ENCODE data around the gene PTGES2.

PTGES2 gene

GRCh38 chr9:128120061-128120740 is 7.3 kb downstream of the PTGES2 start:
- ChIA-PET CTCF (interaction anchor here (0.8 to 2.1 kb wide), 2 partner anchors 8 to 177 kb away, joined by 4 to 6 read pairs; no protein-coding TSS in a partner anchor), POLR2A (no interaction called here)
- no peak for TF ChIP-seq CTCF (IDR thresholded peaks at IDR 0.05; ENCODE audit: control extremely low read depth, extremely low read depth, low read depth, missing control alignments)
- DNase-seq (ENCODE audit: extremely low spot score) = no peak

- no peak for TF ChIP-seq CTCF (IDR thresholded peaks at IDR 0.05; ENCODE audit: control extremely low read depth, extremely low read depth, low read depth, missing control alignments)
- CTCF ChIA-PET = interaction anchor here (0.8 kb wide), 1 partner anchor 9 kb away, joined by 4 read pairs; no protein-coding TSS in a partner anchor
These were observed 8.4 kb downstream of the PTGES2 start for GRCh38 chr9:128118971-128119665.

GRCh38 chr9:128118472-128118857 is 9.1 kb downstream of the PTGES2 start:
- ChIA-PET CTCF (interaction anchor here (0.8 to 7.3 kb wide), 28 partner anchors 9 to 387 kb away, joined by 3 to 110 read pairs (median 5); partner anchors contain the start of genes EEIG1 and PTGES2), POLR2A (interaction anchor here (0.9 kb wide), 1 partner anchor 11 kb away, joined by 3 read pairs; no protein-coding TSS in a partner anchor)
- TF ChIP-seq CTCF (IDR thresholded peaks at IDR 0.05; ENCODE audit: control extremely low read depth, extremely low read depth, low read depth, missing control alignments) = no peak
- DNase-seq (ENCODE audit: extremely low spot score) = no peak

More at GRCh38 chr9:128118971-128119665, 8.4 kb downstream of the PTGES2 start:
- no peak for DNase-seq (ENCODE audit: extremely low spot score)
- POLR2A ChIA-PET = no interaction called here

DNA sequence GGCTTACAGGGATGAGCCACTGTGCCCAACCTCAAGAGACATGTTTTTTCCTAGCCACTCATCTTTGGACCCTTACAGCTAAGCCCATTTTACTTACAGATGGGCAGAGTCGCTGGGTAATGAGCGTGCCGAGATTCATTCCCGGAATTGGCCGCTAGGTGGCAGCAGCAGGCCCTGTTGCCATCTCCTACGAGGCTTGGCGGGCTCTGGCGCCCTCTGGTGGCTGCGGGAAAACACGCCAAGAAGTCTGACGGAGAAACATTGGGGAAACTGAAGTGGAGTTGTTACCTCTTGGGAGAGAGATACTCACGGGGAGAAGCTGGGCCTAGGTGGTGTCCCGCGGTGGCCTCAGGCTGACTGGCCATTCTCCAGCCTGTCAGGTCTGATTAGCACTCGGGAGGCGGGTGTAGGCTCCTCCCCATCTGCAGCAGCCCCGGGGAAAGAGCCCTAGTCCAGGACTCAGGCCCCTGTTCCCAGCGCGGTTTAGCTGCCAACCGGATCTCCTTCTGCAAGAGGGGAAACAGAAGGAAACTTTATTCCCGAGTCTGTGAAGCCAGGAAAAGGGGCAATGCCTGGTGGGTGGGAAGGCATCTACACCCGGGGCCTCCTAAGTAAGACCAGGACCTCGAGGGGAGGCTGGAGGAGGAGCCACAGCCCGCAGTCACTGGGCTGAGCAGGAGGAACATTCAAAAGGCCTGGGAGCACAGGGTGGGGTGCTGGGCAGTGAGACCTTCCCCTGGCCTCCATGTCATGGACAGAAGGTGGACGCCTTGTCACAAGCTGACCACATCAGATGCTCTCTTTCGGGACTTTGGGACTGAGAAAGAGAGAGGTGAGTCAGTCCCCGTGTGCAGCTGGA is 9.7 kb downstream of the PTGES2 start:
- ChIA-PET POLR2A (interaction anchor here (0.6 to 0.9 kb wide), 2 partner anchors 10 to 237 kb away, joined by 3 to 6 read pairs; no protein-coding TSS in a partner anchor), CTCF (interaction anchor here (0.6 to 7.3 kb wide), 51 partner anchors 9 to 847 kb away, joined by 3 to 110 read pairs (median 4); partner anchors contain the start of genes EEIG1, PTGES2 and SLC25A25)
- peak; percentile 100 for TF ChIP-seq CTCF (IDR thresholded peaks at IDR 0.05; ENCODE audit: control extremely low read depth, extremely low read depth, low read depth, missing control alignments)
- peak; percentile 93 for DNase-seq (ENCODE audit: extremely low spot score)

DNA sequence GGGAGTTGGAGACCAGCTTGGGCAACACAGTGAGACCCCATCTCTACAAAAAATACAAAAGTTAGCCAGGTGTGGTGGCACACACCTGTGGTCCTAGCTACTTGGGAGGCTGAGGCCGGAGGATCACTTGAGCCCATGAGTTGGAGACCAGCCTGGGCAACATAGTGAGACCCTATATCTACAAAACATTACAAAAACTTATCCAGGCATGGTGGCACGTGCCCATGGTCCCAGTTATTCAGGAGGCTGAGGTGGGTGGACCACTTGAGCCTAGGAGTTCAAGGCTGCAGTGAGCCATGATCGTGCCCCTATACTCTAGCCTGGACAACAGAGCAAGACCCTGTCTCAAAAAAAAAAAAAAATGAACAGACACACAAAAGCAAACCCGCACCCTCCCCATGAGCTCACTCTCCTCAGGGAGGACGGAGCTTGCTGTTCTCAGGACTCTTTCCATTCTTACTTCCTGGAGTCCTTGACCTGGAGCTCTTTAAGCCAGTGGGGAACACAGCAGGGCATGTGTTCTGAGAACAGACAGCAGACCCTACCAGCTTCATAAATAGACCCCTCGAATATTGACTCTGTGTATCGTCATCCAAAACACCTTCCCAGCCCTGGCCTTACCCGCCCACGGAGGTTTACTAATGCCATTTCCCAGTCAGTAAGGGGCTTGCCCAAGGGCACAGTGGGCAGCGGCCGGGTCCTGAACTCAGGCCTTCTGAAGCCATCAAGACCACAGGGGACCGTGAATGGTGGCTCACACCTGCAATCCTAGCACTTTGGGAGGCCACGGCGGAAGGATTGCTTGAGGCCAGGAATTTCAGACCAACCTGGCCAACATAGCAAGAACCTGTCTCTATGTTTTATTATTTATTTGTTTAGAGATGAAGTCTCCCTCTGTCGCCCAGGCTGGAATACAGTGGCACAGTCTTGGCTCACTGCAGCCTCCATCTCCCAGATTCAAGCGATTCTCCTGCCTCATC is 11.1 kb downstream of the PTGES2 start:
- ChIA-PET POLR2A (interaction anchor here (0.7 kb wide), 1 partner anchor 87 kb away, joined by 3 read pairs; no protein-coding TSS in a partner anchor), CTCF (interaction anchor here (0.6 to 7.3 kb wide), 16 partner anchors 11 to 276 kb away, joined by 3 to 110 read pairs (median 6); partner anchors contain the start of genes PTGES2 and SLC25A25)
- DNase-seq (ENCODE audit: extremely low spot score) = no peak
- no peak for TF ChIP-seq CTCF (IDR thresholded peaks at IDR 0.05; ENCODE audit: control extremely low read depth, extremely low read depth, low read depth, missing control alignments)
